ENCODE data around the gene UBE2D2.
"Not testable (repeated sequence)": the region's sequence is repeated elsewhere in the genome, so short reads cannot be mapped to it uniquely, and the experiment has no call there.

UBE2D2 gene

GRCh38 chr5:139577689-139578290 lies 16.7 kb downstream of the UBE2D2 start:
- DNase-seq (ENCODE audit: low read depth): no peak
- H3K4me3 ChIP-seq (ENCODE audit: control insufficient read depth, low read depth, low read length): no peak overlapping the region
- TF ChIP-seq CTCF (conservative IDR thresholded peaks at IDR 0.05; ENCODE audit: control insufficient read depth, insufficient read depth, low read depth, low read length): no peak

GRCh38 chr5:139578325-139578724 lies 17.2 kb downstream of the UBE2D2 start:
- no peak for DNase-seq (ENCODE audit: low read depth)
- H3K4me3 ChIP-seq (ENCODE audit: control insufficient read depth, low read depth, low read length): no peak overlapping the region
- no peak for TF ChIP-seq CTCF (conservative IDR thresholded peaks at IDR 0.05; ENCODE audit: control insufficient read depth, insufficient read depth, low read depth, low read length)

- not testable (repeated sequence) for H3K4me3 ChIP-seq (ENCODE audit: control insufficient read depth, low read depth, low read length); DNase-seq (ENCODE audit: low read depth)
These were observed 21.0 kb downstream of the UBE2D2 start for GRCh38 chr5:139582181-139582580.

GRCh38 chr5:139584137-139584536 lies 23.0 kb downstream of the UBE2D2 start:
- TF ChIP-seq CTCF (conservative IDR thresholded peaks at IDR 0.05; ENCODE audit: control insufficient read depth, insufficient read depth, low read depth, low read length): no peak
- H3K4me3 ChIP-seq (ENCODE audit: control insufficient read depth, low read depth, low read length): no peak overlapping the region
- DNase-seq (ENCODE audit: low read depth): no peak

GRCh38 chr5:139588116-139588515 lies 27.0 kb downstream of the UBE2D2 start:
- not testable (repeated sequence) for H3K4me3 ChIP-seq (ENCODE audit: control insufficient read depth, low read depth, low read length); DNase-seq (ENCODE audit: low read depth)

GRCh38 chr5:139588962-139589361 lies 27.8 kb downstream of the UBE2D2 start:
- TF ChIP-seq CTCF (conservative IDR thresholded peaks at IDR 0.05; ENCODE audit: control insufficient read depth, insufficient read depth, low read depth, low read length): no peak
- H3K4me3 ChIP-seq (ENCODE audit: control insufficient read depth, low read depth, low read length): no peak overlapping the region
- no peak for DNase-seq (ENCODE audit: low read depth)

- no peak for DNase-seq (ENCODE audit: low read depth)
- no peak for TF ChIP-seq CTCF (conservative IDR thresholded peaks at IDR 0.05; ENCODE audit: control insufficient read depth, insufficient read depth, low read depth, low read length)
- no peak overlapping the region for H3K4me3 ChIP-seq (ENCODE audit: control insufficient read depth, low read depth, low read length)
These were observed 31.1 kb downstream of the UBE2D2 start for GRCh38 chr5:139592289-139592688.

GRCh38 chr5:139593076-139593475 lies 31.9 kb downstream of the UBE2D2 start:
- DNase-seq (ENCODE audit: low read depth); H3K4me3 ChIP-seq (ENCODE audit: control insufficient read depth, low read depth, low read length): not testable (repeated sequence)

Data from fibroblast of mammary gland (primary cell).